ENCODE data around the gene MEF2A. TPM values are rescaled to one million over a fixed set of nuclear protein-coding genes. Genes with fewer than 3 reads are reported as not detected.

MEF2A gene
- total RNA-seq, 1 experiment from 2014 or later = 29.6 TPM

- TF ChIP-seq REST (IDR thresholded peaks at IDR 0.05; ENCODE audit: low read depth) (no peak), CBX3 (IDR thresholded peaks at IDR 0.05; ENCODE audit: low read depth) (no peak), ELF1 (IDR thresholded peaks at IDR 0.05; ENCODE audit: borderline replicate concordance, low read depth) (no peak), EZH2phosphoT487 (IDR thresholded peaks at IDR 0.05; ENCODE audit: borderline replicate concordance) (no peak), CEBPB (IDR thresholded peaks at IDR 0.05; ENCODE audit: low read depth) (no peak), SP1 (IDR thresholded peaks at IDR 0.05; ENCODE audit: low read depth) (no peak), POLR2A (IDR thresholded peaks at IDR 0.05; ENCODE audit: borderline replicate concordance, extremely low read depth, insufficient read depth, insufficient read length) (no peak), EGR1 (IDR thresholded peaks at IDR 0.05; ENCODE audit: low read depth) (no peak), JUND (IDR thresholded peaks at IDR 0.05) (no peak), ATF3 (IDR thresholded peaks at IDR 0.05) (no peak)
Measured at GRCh38 chr15:99613887-99614647, 48.3 kb downstream of the MEF2A start (continued).

GRCh38 chr15:99614749-99615288 lies 49.0 kb downstream of the MEF2A start:
- ATAC-seq (no peak), DNase-seq (ENCODE audit: low read depth, low spot score) (no peak)
- no peaks in the 10 kb centered on the region for H3K4me1 ChIP-seq (ENCODE audit: control insufficient read depth in 1 of 2, insufficient read depth in 2 of 2, low read length in 2 of 2)
- POLR2A ChIA-PET = interaction anchor here (1.1 kb wide), 1 partner anchor 15 kb away, joined by 3 read pairs; no protein-coding TSS in a partner anchor
- no peaks in the 10 kb centered on the region for H3K27me3 ChIP-seq (ENCODE audit: insufficient read depth, low read length)
- H3K9me3 ChIP-seq (ENCODE audit: control insufficient read depth in 1 of 2, insufficient read depth in 1 of 2, low read depth in 1 of 2, low read length in 2 of 2) = no peaks in the 10 kb centered on the region
- CTCF ChIA-PET = no interaction called here
- H3K9ac ChIP-seq (ENCODE audit: low read length) = no peak overlapping the region
- H3K36me3 ChIP-seq (ENCODE audit: control insufficient read depth in 1 of 2, insufficient read depth in 2 of 2, low read length in 2 of 2) = no peaks in the 10 kb centered on the region
- H3K79me2 ChIP-seq (ENCODE audit: insufficient read depth, low read length) = peaks cover 82% of the 10 kb centered on the region
- H3K4me2 ChIP-seq (ENCODE audit: low read length) = no peak overlapping the region
- 0 out of 2 replicates have a peak, but pooled peaks cover 4% of the 10 kb centered on the region for H4K20me1 ChIP-seq (ENCODE audit: insufficient read depth)
- RAD21 ChIA-PET (ENCODE audit: low non-redundant PET in 1 of 2, low total read pairs in 2 of 2, uncharacterized antibody in 2 of 2, unreplicated experiment in 2 of 2) = no interaction called here
- no peak overlapping the region for H3K27ac ChIP-seq (ENCODE audit: low read depth, low read length)
- no TSS peak for BruUV-seq (replicated peaks)
- no peak overlapping the region for H2AFZ ChIP-seq (ENCODE audit: low read depth, low read length, poor library complexity, severe bottlenecking)
- H3K4me3 ChIP-seq (replicated peaks in 1 of 2; ENCODE audit: low read depth in 1 of 2, low read length in 2 of 2) = no peak overlapping the region
- intact Hi-C loops (cut with micrococcal nuclease) = no loop called here
- no peak for TF ChIP-seq ATF3 (IDR thresholded peaks at IDR 0.05)
- no peaks in the 10 kb centered on the region for H3K9me2 ChIP-seq (ENCODE audit: insufficient read depth)
